Measurements from ENCODE around the gene GALNT14. TPM values are rescaled to one million over a fixed set of nuclear protein-coding genes. Genes with fewer than 3 reads are reported as not detected.

Gene GALNT14
- total and polyA plus RNA-seq, 10 of the 15 experiments (the other 5 are each of a cell fraction or from before 2014, with no cell fraction given), result 3.7 to 17.8 (median 6.0) TPM

- intact Hi-C loops (cut with micrococcal nuclease; ENCODE audit: unreplicated experiment), result no loop called here
- ChIA-PET RAD21 (ENCODE audit: unreplicated experiment) (no interaction called here), CTCF (interaction anchor here (1.3 kb wide), 1 partner anchor 172 kb away, joined by 3 read pairs; no protein-coding TSS in a partner anchor), POLR2A (no interaction called here), SMC1A (ENCODE audit: uncharacterized antibody, unreplicated experiment) (interaction anchor here (1.6 kb wide), 1 partner anchor 172 kb away, joined by 4 read pairs; no protein-coding TSS in a partner anchor)
- Histone ChIP-seq H3K4me2 (ENCODE audit: control insufficient read depth, insufficient read depth) (no peak overlapping the region), H3K79me2 (ENCODE audit: control insufficient read depth, insufficient read depth, low read length) (no peaks in the 10 kb centered on the region), H3K9me3 (replicated peaks; ENCODE audit: control insufficient read depth, insufficient read depth, low read length) (no peaks in the 10 kb centered on the region), H3K27me3 (replicated peaks in 1 of 2; ENCODE audit: control insufficient read depth in 2 of 2, insufficient read depth in 2 of 2, low read length in 1 of 2) (no peaks in the 10 kb centered on the region), H3K4me1 (ENCODE audit: control insufficient read depth, insufficient read depth, low read length) (no peaks in the 10 kb centered on the region), H2AFZ (ENCODE audit: control insufficient read depth, low read depth, low read length) (no peak overlapping the region), H3K36me3 (ENCODE audit: control insufficient read depth in 2 of 2, insufficient read depth in 2 of 2, low read length in 1 of 2) (no peaks in the 10 kb centered on the region), H3K27ac (ENCODE audit: control insufficient read depth, insufficient read depth) (no peak overlapping the region), H4K20me1 (ENCODE audit: control insufficient read depth, insufficient read depth) (no peaks in the 10 kb centered on the region), H3K9ac (ENCODE audit: control insufficient read depth, insufficient read depth, low read length) (no peak overlapping the region), H3K4me3 (no peak overlapping the region)
- BruUV-seq (replicated peaks), result no TSS peak
- FAIRE-seq (no peak), ATAC-seq (no peak), DNase-seq (ENCODE audit: low read depth, low spot score) (no peak)
- in situ Hi-C loops (cut with MboI), result no loop called here
- 26% methylated on average over 5 of the region's 5 CpGs for WGBS (ENCODE audit: insufficient coverage, insufficient replicate concordance, low lambda C conversion rate, missing lambda C conversion rate)
- TF ChIP-seq SIN3A (IDR thresholded peaks at IDR 0.05; ENCODE audit: low read depth, low read length), result no peak
- no peak for TF ChIP-seq ZNF207 (IDR thresholded peaks at IDR 0.05; ENCODE audit: borderline replicate concordance)
- no peak for TF ChIP-seq RBBP5 (conservative IDR thresholded peaks at IDR 0.05)
Observed at GRCh38 chr2:30997979-30998378, 140.3 kb downstream of the GALNT14 start.

GRCh38 chr2:30994227-30995056 is 143.8 kb downstream of the GALNT14 start:
- no TSS peak for BruUV-seq (replicated peaks)
- TF ChIP-seq E2F4 (IDR thresholded peaks at IDR 0.05; ENCODE audit: low read depth, low read length), result no peak
- no peak for TF ChIP-seq CREB1 (IDR thresholded peaks at IDR 0.05; ENCODE audit: low read depth)
- TF ChIP-seq HDAC6 (IDR thresholded peaks at IDR 0.05; ENCODE audit: unreplicated experiment), result no peak
- Histone ChIP-seq H3K27me3 (replicated peaks in 1 of 2; ENCODE audit: control insufficient read depth in 2 of 2, insufficient read depth in 2 of 2, low read length in 1 of 2) (no peaks in the 10 kb centered on the region; a peak in 1 of 4 replicates), H3K27ac (ENCODE audit: control insufficient read depth, insufficient read depth) (no peak overlapping the region), H4K20me1 (ENCODE audit: control insufficient read depth, insufficient read depth) (no peaks in the 10 kb centered on the region), H3K4me2 (ENCODE audit: control insufficient read depth, insufficient read depth) (no peak overlapping the region), H3K9ac (ENCODE audit: control insufficient read depth, insufficient read depth, low read length) (no peak overlapping the region), H3K9me3 (replicated peaks; ENCODE audit: control insufficient read depth, insufficient read depth, low read length) (no peaks in the 10 kb centered on the region), H3K36me3 (ENCODE audit: control insufficient read depth in 2 of 2, insufficient read depth in 2 of 2, low read length in 1 of 2) (no peaks in the 10 kb centered on the region; a peak in 1 of 4 replicates), H3K4me3 (no peak overlapping the region), H3K79me2 (ENCODE audit: control insufficient read depth, insufficient read depth, low read length) (no peaks in the 10 kb centered on the region), H2AFZ (ENCODE audit: control insufficient read depth, low read depth, low read length) (no peak overlapping the region), H3K4me1 (ENCODE audit: control insufficient read depth, insufficient read depth, low read length) (no peaks in the 10 kb centered on the region)
- ChIA-PET CTCF (no interaction called here), SMC1A (ENCODE audit: uncharacterized antibody, unreplicated experiment) (no interaction called here), POLR2A (no interaction called here), RAD21 (ENCODE audit: unreplicated experiment) (no interaction called here)
- intact Hi-C loops (cut with micrococcal nuclease; ENCODE audit: unreplicated experiment), result no loop called here
- no peak for ATAC-seq
- FAIRE-seq, result no peak
- no peak for DNase-seq (ENCODE audit: low read depth, low spot score)
- 22% methylated on average over 11 of the region's 11 CpGs for WGBS (ENCODE audit: insufficient coverage, insufficient replicate concordance, low lambda C conversion rate, missing lambda C conversion rate)
- in situ Hi-C loops (cut with MboI), result no loop called here
